C4-2B (cell line): ENCODE measurements around the gene MED13L.

Experiments
- H3K27ac ChIP-seq: fragments of 450-650 bp; 2 replicates; pipeline ENCODE4 v1.5.1; 2017
- ZFX ChIP-seq: fragments of 450-650 bp; IDR thresholded peaks from 2 replicates; pipeline ENCODE4 v1.6.1; 2017
- TF ChIP-seq, protein P1 (sequence below): fragments of 450-650 bp; conservative IDR thresholded peaks from 2 replicates; pipeline ENCODE4 v1.5.1; 2017; ENCODE audit warnings: mild to moderate bottlenecking

The MED13L gene

DNA sequence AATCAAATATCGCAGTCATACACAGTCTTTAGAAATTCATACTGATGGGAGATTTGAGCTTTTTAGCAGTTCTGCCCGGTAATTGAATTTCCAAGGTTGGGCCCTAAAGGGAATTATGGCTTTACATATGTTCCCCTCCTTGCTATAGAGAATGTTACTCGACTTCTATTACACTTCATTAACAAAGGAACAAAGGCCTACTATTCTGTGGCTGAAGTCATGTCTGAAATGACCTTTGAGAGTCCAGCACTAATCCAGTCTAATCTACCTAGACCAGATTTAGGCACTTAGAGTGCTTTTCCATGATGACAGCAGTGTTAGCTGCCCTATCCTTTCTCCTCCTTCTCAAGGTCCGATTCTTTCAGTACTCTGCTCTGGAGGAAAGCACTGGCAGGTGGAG, 305.3 kb downstream of the MED13L start:
- H3K27ac ChIP-seq: no peak overlapping the region
- TF ChIP-seq ZFX: no peak
- TF ChIP-seq, protein P1, sequence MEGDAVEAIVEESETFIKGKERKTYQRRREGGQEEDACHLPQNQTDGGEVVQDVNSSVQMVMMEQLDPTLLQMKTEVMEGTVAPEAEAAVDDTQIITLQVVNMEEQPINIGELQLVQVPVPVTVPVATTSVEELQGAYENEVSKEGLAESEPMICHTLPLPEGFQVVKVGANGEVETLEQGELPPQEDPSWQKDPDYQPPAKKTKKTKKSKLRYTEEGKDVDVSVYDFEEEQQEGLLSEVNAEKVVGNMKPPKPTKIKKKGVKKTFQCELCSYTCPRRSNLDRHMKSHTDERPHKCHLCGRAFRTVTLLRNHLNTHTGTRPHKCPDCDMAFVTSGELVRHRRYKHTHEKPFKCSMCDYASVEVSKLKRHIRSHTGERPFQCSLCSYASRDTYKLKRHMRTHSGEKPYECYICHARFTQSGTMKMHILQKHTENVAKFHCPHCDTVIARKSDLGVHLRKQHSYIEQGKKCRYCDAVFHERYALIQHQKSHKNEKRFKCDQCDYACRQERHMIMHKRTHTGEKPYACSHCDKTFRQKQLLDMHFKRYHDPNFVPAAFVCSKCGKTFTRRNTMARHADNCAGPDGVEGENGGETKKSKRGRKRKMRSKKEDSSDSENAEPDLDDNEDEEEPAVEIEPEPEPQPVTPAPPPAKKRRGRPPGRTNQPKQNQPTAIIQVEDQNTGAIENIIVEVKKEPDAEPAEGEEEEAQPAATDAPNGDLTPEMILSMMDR: no peak

DNA sequence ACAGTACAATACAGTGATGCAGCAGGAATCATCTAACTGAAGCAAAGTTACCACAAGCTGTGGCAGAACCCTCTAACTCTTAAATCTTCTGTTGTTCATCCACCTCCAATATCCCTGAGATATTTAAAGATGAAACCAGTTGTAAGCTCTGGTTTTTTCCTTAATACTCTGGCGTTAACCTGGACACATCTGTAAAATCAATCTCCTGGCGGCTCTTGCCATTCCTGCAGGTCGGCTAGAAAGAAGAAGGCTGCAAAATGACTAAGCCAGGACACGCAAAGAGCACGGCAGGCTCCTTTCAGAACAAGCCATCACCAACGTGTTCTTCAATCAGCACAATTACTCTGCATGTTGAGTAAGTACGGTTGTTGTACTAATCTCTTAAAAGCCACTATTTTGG, 309.3 kb downstream of the MED13L start:
- TF ChIP-seq, protein P1: no peak
- no peak for TF ChIP-seq ZFX

DNA sequence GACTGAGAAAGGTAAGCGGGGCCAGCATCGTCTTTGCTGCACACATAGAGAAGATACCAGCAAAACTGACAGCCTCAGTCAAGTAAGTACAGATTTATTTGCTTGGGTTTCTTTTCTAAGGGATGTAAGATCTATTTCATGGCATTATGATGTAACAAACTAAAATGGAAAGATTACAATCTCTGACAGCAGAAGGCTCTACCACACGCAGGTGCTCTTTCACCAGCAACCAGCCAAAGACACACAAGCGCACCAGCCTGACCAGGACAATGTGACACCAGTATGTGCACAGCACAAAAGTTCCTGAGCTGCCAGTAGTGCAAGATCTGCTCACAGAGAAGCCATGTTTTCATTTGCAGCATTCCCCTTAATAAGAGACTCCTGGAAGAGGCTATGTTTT, 311.1 kb downstream of the MED13L start:
- no peak overlapping the region for H3K27ac ChIP-seq
- TF ChIP-seq, protein P1: no peak
- no peak for TF ChIP-seq ZFX

More for the DNA sequence above, 309.3 kb downstream of the MED13L start:
- H3K27ac ChIP-seq: no peak overlapping the region

DNA sequence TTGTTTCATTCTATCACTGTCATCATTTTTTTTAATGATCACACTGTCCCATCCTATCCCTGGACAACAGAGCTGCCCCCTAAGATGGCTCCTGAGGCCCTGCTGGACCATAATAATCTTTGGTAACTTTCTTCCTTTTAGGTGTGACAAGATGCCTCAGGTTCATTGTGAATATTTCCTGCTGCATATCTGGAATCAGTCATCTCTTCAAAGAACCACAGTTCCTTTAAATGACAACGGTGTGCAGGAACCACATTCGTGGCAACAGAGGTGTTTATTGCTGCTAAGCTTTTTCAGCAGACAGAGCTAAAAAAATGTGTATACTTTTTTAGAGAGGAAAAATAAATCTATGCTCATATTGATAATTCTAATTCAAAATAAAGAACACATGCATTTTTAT, 312.9 kb downstream of the MED13L start:
- H3K27ac ChIP-seq: no peak overlapping the region
- TF ChIP-seq ZFX: no peak
- TF ChIP-seq, protein P1: no peak

DNA sequence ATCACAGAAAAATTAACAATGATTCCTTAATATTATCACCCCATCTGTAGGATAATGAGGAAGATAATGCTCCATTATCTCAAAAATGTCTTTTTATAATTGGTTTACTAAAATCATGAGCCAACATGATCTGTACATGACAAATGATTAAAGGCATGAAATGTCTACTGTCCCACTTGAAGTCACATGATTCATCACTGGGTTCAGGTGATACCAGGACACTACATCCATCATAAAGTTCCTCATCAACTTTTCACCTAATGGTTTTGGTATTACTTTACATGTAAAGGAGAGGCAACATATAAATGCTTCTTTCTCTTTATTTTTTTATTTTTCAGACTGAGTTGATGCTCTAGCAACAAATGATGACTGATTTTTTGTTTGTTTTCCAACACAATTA, 313.3 kb downstream of the MED13L start:
- no peak overlapping the region for H3K27ac ChIP-seq
- no peak for TF ChIP-seq ZFX
- TF ChIP-seq, protein P1: no peak

DNA sequence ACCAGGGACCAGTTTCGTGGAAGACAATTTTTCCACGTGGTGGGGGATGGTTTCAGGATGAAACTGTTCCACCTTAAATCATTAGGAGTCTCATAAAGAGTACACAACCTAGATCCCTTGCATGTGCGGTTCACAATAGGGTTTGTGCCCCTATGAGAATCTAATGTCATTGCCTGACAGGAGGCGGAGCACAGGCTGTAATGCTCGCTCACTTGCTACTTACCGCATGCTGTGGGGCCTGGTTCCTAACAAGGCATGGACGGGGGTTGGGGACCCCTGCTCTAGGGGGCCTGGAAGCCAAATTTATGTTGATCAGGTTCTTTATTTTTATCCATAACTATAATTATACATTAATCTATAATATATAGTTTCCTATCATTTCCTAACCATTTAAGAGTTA, 315.3 kb downstream of the MED13L start:
- no peak overlapping the region for H3K27ac ChIP-seq
- TF ChIP-seq ZFX: no peak
- TF ChIP-seq, protein P1: no peak

DNA sequence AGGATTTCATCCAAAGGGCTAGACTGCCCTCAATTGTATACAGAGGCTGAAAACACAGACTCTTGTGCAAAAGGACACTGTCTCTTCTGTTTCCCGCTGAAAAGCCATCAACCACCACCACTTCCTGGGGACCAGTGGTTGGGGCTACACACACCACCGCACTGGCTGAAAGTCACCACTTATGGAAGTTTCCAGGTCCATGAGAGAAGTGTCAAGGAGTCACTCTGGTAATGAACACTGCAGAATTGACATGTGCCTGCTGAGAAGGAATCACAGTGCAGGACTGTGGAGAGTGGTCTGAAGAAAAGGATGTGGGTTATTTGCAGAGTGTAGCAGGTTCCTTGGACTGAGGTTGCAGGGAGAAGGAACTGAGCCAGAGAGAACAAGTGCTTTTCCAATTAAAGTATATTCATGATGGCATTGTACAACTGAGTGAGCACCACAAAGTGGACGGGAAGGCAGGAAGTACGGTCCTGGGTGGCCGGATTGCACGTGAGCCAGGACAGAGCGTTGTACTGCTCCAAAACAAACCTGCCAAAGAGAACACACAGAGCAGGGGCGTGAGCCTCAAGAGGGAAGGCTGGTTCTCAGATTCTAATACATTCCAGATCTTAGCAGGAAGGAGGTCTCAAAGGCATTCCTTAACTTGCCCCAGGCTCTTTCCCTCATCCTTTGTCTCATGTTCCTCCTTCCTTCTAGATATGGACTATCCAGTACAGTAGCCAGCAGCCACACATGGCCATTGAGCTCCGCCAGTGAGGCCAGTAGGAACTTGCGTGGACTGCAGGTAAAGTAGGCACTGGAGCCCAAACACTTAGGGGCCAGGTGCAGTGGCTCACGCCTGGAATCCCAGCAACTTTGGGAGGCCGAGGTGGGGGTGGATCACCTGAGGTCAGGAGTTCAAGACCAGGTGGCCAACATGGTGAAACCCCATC, 316.4 kb downstream of the MED13L start:
- no peak overlapping the region for H3K27ac ChIP-seq
- TF ChIP-seq, protein P1: no peak
- TF ChIP-seq ZFX: no peak
